AG04450 (cell line): ENCODE measurements around the gene CDC6. TPM values are rescaled to one million over a fixed set of nuclear protein-coding genes. Genes with fewer than 3 reads are reported as not detected.

Source experiments
- CTCF ChIA-PET: fragments of 300-600, 350-600 bp; formaldehyde crosslinking; extraction: SDS; loops from one replicate; lab custom pipeline; 2022; ENCODE audit warnings: antibody characterized with exemption, inconsistent platforms; lab: Charles Lee
- POLR2A ChIA-PET: fragments of 350-600 bp; formaldehyde crosslinking; extraction: SDS; loops from one replicate; lab custom pipeline; 2021; ENCODE audit warnings: antibody characterized with exemption, inconsistent platforms; lab: Yijun Ruan, JAX
- DNase-seq: peaks from one replicate; pipeline ENCODE4 v3.0.0-alpha.2; 2011; ENCODE audit warnings: low read depth, low spot score
- H3K27ac ChIP-seq: one replicate; pipeline ENCODE4 v1.5.1; 2012; ENCODE audit warnings: low read depth, low read length, control low read depth
- H3K27me3 ChIP-seq: one replicate; pipeline ENCODE4 v1.6.0; 2012; ENCODE audit warnings: low read length; ENCODE audit not compliant: control insufficient read depth, insufficient read depth
- H3K4me3 ChIP-seq: 2 replicates; pipeline ENCODE4 v1.5.1; 2011; ENCODE audit warnings: mild to moderate bottlenecking, low read depth, low read length, control low read depth
- H3K9me3 ChIP-seq: 2 replicates; pipeline ENCODE4 v1.5.1; 2012; ENCODE audit warnings: low read length; ENCODE audit not compliant: control insufficient read depth, insufficient read depth
- polyA plus RNA-seq: library from polyadenylated mRNA; depleted of rRNA; stranded (reverse); fragments of >200 nt; gene quantifications from 2 replicates; pipeline ENCODE4 v1.2.3, GENCODE V29; 2011
- TF ChIP-seq, protein P1 (sequence below): IDR thresholded peaks from 2 replicates; pipeline ENCODE4 v1.5.1; 2011; ENCODE audit warnings: low read depth, low read length, control low read depth, inconsistent platforms

CDC6 gene
- polyA plus RNA-seq, 1 experiment: 8.6 TPM

DNA sequence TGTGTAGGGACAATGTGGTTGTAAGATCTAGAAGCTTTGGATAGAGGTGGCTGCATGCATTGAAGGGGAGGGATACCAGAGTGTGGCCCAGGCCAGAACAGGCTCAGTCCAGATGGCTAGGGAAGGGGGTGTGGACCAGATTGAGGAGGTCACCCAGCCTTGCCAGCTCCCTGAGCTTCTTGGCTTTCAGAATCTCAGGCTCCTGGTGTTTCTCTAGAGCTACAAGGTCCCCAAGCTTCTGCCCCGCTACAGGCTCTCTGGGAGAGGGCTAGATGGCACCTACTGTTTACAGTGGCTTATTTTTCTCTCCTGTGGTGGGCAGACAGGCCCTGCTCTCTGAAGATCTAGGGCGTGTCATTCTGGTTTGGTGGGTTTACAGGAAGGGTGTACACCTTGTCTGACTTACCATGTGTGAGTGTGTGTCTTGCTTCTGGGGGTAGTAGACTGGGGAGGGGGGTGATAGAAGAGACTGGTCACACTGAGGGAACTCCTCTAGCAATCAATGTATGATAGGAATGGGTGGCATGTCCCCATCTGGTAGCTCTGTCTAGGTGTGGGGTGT, 22.4 kb downstream of the CDC6 start:
- Histone ChIP-seq H3K27ac (no peak overlapping the region), H3K9me3 (no peaks in the 10 kb centered on the region), H3K4me3 (no peak overlapping the region), H3K27me3 (no peaks in the 10 kb centered on the region)
- no peak for DNase-seq
- ChIA-PET POLR2A (interaction anchor here (0.6 kb wide), 1 partner anchor 43 kb away, joined by 3 read pairs; no protein-coding TSS in a partner anchor), CTCF (interaction anchor here (0.8 to 4.9 kb wide), 5 partner anchors 9 to 108 kb away, joined by 3 to 30 read pairs (median 4); partner anchors contain the start of gene WIPF2)
- TF ChIP-seq, protein P1, sequence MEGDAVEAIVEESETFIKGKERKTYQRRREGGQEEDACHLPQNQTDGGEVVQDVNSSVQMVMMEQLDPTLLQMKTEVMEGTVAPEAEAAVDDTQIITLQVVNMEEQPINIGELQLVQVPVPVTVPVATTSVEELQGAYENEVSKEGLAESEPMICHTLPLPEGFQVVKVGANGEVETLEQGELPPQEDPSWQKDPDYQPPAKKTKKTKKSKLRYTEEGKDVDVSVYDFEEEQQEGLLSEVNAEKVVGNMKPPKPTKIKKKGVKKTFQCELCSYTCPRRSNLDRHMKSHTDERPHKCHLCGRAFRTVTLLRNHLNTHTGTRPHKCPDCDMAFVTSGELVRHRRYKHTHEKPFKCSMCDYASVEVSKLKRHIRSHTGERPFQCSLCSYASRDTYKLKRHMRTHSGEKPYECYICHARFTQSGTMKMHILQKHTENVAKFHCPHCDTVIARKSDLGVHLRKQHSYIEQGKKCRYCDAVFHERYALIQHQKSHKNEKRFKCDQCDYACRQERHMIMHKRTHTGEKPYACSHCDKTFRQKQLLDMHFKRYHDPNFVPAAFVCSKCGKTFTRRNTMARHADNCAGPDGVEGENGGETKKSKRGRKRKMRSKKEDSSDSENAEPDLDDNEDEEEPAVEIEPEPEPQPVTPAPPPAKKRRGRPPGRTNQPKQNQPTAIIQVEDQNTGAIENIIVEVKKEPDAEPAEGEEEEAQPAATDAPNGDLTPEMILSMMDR: no peak

DNA sequence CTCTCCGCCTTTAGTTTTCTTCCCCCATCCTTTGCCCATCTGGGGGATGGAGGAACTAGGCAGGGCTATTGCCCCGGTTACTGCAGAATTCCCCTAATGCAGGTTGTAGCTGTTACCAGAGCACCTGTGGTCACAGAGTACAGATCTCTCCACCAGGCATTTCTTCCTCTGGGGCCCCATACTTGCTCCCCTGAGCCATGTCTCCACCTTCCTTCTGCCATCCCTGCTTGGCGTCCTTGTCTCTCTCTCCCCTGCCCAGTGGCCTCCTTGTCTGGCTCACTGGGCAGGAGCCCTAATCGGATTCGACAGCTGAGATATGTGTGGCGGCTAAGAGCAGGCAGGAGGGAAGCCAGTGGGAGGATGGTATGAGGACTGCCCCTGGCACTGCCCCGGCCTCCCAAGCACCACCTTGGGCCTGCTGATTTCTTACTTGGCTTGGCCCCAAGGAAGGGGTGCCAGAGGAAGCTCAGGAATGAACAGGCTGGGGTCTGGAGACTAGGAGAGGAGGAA, 23.3 kb downstream of the CDC6 start:
- Histone ChIP-seq H3K27ac (no peak overlapping the region), H3K4me3 (no peak overlapping the region), H3K9me3 (no peaks in the 10 kb centered on the region), H3K27me3 (no peaks in the 10 kb centered on the region)
- no peak for DNase-seq
- ChIA-PET CTCF (interaction anchor here (1.2 to 1.8 kb wide), 3 partner anchors 8 to 92 kb away, joined by 4 to 8 read pairs (median 5); partner anchors contain the start of gene WIPF2), POLR2A (interaction anchor here (1.5 kb wide), 1 partner anchor 48 kb away, joined by 3 read pairs; no protein-coding TSS in a partner anchor)
- TF ChIP-seq, protein P1: no peak

DNA sequence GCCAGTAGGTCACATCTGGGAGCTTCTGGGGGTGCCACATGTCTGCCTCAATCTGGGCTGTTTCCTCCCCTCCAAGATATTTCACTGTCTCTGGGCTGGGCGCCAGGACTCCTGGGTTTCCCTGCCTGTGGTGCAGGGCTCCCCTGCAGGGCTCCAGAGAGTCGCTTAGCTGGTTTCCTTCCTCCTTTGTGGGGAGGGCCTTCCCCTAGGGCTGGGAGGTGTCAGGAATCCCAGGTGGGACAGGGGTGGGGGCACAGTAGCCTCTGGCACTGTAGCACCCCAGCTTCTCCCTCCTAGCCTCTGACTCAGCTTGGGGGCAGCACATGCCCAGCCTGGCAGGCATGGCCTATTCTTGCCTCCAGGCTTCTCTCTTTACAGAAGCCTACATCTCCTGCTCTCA, 23.9 kb downstream of the CDC6 start:
- Histone ChIP-seq H3K27ac (no peak overlapping the region), H3K4me3 (no peak overlapping the region), H3K27me3 (no peaks in the 10 kb centered on the region), H3K9me3 (no peaks in the 10 kb centered on the region)
- CTCF ChIA-PET: interaction anchor here (1.2 to 1.8 kb wide), 2 partner anchors 9 to 43 kb away, joined by 5 to 8 read pairs; no protein-coding TSS in a partner anchor
- DNase-seq: no peak
- POLR2A ChIA-PET: interaction anchor here (1.5 to 2.0 kb wide), 2 partner anchors 34 to 47 kb away, joined by 3 to 7 read pairs; no protein-coding TSS in a partner anchor
- TF ChIP-seq, protein P1: no peak

DNA sequence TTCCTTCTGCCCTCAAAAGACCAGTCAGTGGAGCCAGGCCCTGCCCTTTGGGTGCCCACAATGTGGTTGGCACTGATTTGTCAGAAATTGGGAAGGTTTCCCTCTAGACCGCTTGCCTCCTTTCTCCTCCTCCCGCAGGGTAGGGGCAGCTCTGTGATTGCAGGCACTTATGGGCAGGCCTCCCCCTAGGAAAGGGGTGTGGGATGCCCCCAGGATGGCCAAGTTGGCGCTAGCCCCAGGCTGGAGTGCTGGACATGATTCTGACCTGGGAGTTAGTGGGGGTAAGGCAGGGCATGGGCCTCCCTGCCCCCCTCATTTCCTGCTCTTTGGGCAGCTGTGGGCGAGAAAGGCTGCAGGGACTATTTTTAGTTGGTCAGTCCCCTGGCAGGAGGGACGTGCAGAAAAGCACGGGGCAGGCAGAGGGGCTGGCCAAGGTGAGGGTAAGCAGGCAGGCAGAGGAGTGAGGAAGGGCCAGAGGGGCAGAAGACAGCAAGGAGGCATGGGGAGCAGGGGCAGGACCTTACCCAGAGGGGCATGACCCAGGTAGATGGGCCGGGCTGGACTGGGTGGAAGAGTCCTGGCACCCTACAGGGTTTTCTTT, 24.6 kb downstream of the CDC6 start:
- no peak overlapping the region for H3K27ac ChIP-seq
- H3K9me3 ChIP-seq: no peaks in the 10 kb centered on the region
- H3K4me3 ChIP-seq: no peak overlapping the region
- TF ChIP-seq, protein P1: no peak
- no peaks in the 10 kb centered on the region for H3K27me3 ChIP-seq
- no peak for DNase-seq
- ChIA-PET POLR2A (interaction anchor here (1.5 to 2.0 kb wide), 2 partner anchors 33 to 47 kb away, joined by 3 to 7 read pairs; no protein-coding TSS in a partner anchor), CTCF (interaction anchor here (1.2 kb wide), 1 partner anchor 9 kb away, joined by 8 read pairs; no protein-coding TSS in a partner anchor)
